Mucosa of descending colon (tissue), 3 donors: Measurements from ENCODE around the gene SMG1. TPM values are rescaled to one million over a fixed set of nuclear protein-coding genes. Genes with fewer than 3 reads are reported as not detected.

Source experiments
- ATAC-seq: fragments of 200-7000 bp; cut with Tn5 transposase; one replicate; pipeline ENCODE4 v1.9.1; 2020; ENCODE audit warnings: mild to moderate bottlenecking, moderate library complexity
- DNase-seq, 3 donors: peaks; one replicate each; pipeline ENCODE4 v3.0.0-alpha.2; 2020
- H3K36me3 ChIP-seq: fragments of 200-600 bp; one replicate; pipeline ENCODE4 v1.8.0; 2021; ENCODE audit warnings: low read depth, mild to moderate bottlenecking
- H3K4me1 ChIP-seq: fragments of 200-600 bp; one replicate; pipeline ENCODE4 v1.8.0; 2021; ENCODE audit warnings: low read depth, mild to moderate bottlenecking
- H3K4me3 ChIP-seq: fragments of 200-600 bp; one replicate; pipeline ENCODE4 v1.8.0; 2021; ENCODE audit warnings: mild to moderate bottlenecking
- H3K9me3 ChIP-seq: fragments of 200-600 bp; one replicate; pipeline ENCODE4 v1.8.0; 2021; ENCODE audit warnings: mild to moderate bottlenecking
- intact Hi-C, 2 donors: fragments of 100-400 bp; cut with DNase I in 1 of 2; cut with micrococcal nuclease in 1 of 2; formaldehyde crosslinking; loops; one replicate each; pipeline versions ENCODE4 v1.11.0 to v1.11.1; 2022; cut with DNase I, micrococcal nuclease
- total RNA-seq, 3 donors: library from RNA; stranded (reverse); fragmentation: NEBNext Ultra II Directional in 2 of 3; extraction: Animal tissue kit (Norgen Biotek cat#: 25700) in 2 of 3; gene quantifications; one replicate each; pipeline versions ENCODE4 v1.2.1 to v1.2.4, GENCODE V29; 2021 to 2023
- TF ChIP-seq, protein P1 (sequence below): fragments of 200-600 bp; IDR thresholded peaks from one replicate; pipeline ENCODE4 v1.8.0; 2022; ENCODE audit warnings: antibody characterized with exemption, mild to moderate bottlenecking
- donor health status: DM: no; HTN: no; CAD: no; lungs with moderate emphysema.
- donor health status: DM: no; HTN: no; CAD: no.
- donor health status: DM: no; HTN: yes; CAD: no.

The SMG1 gene
- total RNA-seq, 3 donors from 2014 or later = 94.8 to 147 (median 126) TPM

DNA sequence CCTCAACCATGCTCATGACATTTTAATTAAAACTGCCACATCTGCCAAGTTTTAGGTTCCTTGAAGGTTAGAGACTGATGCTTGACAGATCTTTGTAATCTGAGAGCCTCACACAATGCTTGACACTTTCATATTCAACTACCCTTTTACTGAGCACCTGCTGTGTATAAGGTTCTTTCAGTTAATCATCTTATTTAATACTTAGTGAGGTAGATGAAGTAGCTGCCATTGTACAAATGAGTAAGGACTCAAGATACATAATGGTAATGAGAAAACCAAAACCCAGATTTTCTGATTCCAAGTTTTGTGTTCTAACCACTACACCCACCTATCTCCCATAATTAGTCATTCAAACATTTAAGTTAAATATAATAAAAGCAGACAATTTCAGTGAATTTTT lies 89.5 kb downstream of the SMG1 start:
- intact Hi-C loops = no loop called here
- Histone ChIP-seq H3K4me1 (peaks cover 8% of the 10 kb centered on the region), H3K36me3 (peaks cover 16% of the 10 kb centered on the region), H3K4me3 (no peak overlapping the region), H3K9me3 (no peaks in the 10 kb centered on the region)
- no peak for ATAC-seq
- DNase-seq = no peak
- TF ChIP-seq, protein P1, sequence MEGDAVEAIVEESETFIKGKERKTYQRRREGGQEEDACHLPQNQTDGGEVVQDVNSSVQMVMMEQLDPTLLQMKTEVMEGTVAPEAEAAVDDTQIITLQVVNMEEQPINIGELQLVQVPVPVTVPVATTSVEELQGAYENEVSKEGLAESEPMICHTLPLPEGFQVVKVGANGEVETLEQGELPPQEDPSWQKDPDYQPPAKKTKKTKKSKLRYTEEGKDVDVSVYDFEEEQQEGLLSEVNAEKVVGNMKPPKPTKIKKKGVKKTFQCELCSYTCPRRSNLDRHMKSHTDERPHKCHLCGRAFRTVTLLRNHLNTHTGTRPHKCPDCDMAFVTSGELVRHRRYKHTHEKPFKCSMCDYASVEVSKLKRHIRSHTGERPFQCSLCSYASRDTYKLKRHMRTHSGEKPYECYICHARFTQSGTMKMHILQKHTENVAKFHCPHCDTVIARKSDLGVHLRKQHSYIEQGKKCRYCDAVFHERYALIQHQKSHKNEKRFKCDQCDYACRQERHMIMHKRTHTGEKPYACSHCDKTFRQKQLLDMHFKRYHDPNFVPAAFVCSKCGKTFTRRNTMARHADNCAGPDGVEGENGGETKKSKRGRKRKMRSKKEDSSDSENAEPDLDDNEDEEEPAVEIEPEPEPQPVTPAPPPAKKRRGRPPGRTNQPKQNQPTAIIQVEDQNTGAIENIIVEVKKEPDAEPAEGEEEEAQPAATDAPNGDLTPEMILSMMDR = no peak

DNA sequence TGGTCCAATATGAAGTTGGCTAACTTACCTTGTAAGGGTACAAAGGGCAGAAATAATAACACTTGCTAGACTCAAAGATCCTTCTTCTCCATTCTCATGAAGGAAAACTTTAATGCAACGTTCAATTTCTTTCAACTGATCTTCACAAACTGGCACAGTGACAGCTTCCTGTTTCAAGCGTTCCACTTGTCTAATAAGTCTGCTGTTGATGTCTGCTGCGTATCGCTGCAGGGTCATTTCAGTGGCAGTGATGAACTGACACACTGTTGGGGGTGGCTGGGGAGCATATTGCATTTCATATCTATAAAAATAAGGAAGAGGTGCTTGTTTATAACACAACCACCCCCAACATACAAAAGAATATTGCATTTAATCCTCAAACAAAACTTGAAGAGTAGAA lies 91.3 kb downstream of the SMG1 start:
- intact Hi-C loops = no loop called here
- peak in 1 of 3 donors; percentile 18 for DNase-seq
- Histone ChIP-seq H3K4me1 (peaks cover 8% of the 10 kb centered on the region), H3K4me3 (no peak overlapping the region), H3K9me3 (no peaks in the 10 kb centered on the region), H3K36me3 (peaks cover 17% of the 10 kb centered on the region)
- ATAC-seq = peak; percentile 27
- TF ChIP-seq, protein P1 = no peak

DNA sequence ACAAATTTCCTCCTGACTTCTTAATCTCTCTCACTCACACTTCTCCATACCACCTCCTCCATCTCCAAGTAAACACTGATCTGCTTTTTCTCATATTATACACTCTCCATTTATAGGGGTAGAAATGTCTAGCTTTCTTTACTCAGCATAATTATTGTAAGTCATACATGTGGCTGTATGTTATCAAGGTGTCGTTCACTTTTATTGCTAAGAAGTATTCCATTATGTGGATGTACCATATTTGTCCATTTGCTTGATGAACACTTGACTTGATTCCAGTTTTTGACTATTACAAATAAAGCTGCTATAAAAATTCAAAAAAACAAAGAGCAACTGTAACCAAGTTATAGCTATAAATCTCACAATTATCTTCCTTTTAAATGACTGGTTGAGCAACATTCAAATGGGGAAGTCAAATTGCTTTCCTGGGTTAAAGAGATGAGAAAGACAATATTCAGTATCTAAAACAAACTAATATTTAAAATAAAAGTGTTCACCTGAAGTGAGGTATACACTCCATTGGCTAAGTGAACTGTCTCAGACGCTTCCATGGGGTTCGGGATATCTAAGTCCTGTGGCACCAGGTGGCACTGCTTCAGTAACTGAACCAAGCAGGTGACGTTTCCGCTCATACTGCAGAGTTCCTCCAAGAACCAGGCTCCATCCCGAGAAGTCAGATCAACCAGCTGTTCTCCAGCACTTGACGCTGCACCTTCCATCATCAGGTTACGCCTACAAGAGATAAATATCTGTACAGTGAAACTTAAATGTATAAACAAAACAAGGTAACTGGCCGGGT lies 92.3 kb downstream of the SMG1 start:
- peaks cover 21% of the 10 kb centered on the region for H3K36me3 ChIP-seq
- ATAC-seq = peak; percentile 75
- peak in 1 of 3 donors; percentile 31 for DNase-seq
- H3K4me1 ChIP-seq = peaks cover 8% of the 10 kb centered on the region
- TF ChIP-seq, protein P1 = no peak
- no peak overlapping the region for H3K4me3 ChIP-seq
- no peaks in the 10 kb centered on the region for H3K9me3 ChIP-seq
- intact Hi-C loops = no loop called here

DNA sequence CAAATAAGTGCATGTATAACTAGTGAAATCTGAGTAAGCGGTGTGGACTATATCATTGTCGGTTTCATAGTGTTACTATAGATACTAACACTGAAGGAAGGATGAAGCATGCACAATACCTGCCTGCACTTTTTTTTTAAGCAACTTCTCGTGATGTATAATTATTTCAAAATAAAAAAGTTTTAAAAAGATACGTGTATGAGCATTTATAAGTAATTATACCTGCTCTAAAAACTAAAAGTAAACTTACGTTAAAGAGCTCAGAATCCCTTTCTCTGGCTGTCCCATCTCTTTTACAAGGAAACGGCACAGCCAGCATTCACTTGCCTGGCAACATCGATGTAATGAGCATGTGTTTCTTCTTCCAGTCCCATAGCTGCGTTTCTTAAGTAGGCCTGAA lies 93.6 kb downstream of the SMG1 start:
- intact Hi-C loops = no loop called here
- Histone ChIP-seq H3K4me1 (peaks cover 8% of the 10 kb centered on the region), H3K4me3 (no peak overlapping the region), H3K9me3 (no peaks in the 10 kb centered on the region), H3K36me3 (peaks cover 21% of the 10 kb centered on the region)
- TF ChIP-seq, protein P1 = no peak
- DNase-seq = no peak
- no peak for ATAC-seq

DNA sequence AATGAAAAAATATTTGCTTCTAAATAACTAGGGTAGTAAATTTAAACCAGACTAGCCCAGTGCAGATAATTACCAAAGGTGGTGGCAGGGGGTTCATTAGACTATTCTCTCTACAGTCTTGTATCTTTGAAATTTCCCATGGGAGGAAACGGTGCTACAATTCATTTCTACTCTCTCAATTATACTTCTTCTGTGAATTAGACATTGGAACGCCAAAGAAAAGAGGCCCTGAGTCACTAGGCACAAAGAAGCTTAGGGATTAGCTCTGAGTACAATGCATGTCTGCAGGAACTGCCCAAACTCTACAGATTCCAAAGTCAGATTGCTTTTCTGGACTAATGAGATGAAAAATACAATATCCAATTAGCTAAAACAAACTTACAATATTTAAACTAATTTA lies 94.2 kb downstream of the SMG1 start:
- intact Hi-C loops = no loop called here
- no peak for DNase-seq

More for the DNA sequence above, 94.2 kb downstream of the SMG1 start:
- TF ChIP-seq, protein P1 = no peak
- Histone ChIP-seq H3K4me3 (no peak overlapping the region), H3K9me3 (no peaks in the 10 kb centered on the region), H3K36me3 (peaks cover 21% of the 10 kb centered on the region), H3K4me1 (peaks cover 8% of the 10 kb centered on the region)
- no peak for ATAC-seq
